Activated naive CD8-positive, alpha-beta T cell treated with anti-CD3 and anti-CD28 coated beads, Interleukin-2, amount 50 U/mL, for 16 hours (primary cell): ENCODE measurements around the gene ADIPOR1.
"Not testable (repeated sequence)": the region's sequence is repeated elsewhere in the genome, so short reads cannot be mapped to it uniquely, and the experiment has no call there.

ENCODE experiments used
- DNase-seq: peaks from one replicate; pipeline ENCODE4 v3.0.0-alpha.2; 2020; ENCODE audit warnings: low read depth, low spot score

The ADIPOR1 gene, protein sequence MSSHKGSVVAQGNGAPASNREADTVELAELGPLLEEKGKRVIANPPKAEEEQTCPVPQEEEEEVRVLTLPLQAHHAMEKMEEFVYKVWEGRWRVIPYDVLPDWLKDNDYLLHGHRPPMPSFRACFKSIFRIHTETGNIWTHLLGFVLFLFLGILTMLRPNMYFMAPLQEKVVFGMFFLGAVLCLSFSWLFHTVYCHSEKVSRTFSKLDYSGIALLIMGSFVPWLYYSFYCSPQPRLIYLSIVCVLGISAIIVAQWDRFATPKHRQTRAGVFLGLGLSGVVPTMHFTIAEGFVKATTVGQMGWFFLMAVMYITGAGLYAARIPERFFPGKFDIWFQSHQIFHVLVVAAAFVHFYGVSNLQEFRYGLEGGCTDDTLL

DNA sequence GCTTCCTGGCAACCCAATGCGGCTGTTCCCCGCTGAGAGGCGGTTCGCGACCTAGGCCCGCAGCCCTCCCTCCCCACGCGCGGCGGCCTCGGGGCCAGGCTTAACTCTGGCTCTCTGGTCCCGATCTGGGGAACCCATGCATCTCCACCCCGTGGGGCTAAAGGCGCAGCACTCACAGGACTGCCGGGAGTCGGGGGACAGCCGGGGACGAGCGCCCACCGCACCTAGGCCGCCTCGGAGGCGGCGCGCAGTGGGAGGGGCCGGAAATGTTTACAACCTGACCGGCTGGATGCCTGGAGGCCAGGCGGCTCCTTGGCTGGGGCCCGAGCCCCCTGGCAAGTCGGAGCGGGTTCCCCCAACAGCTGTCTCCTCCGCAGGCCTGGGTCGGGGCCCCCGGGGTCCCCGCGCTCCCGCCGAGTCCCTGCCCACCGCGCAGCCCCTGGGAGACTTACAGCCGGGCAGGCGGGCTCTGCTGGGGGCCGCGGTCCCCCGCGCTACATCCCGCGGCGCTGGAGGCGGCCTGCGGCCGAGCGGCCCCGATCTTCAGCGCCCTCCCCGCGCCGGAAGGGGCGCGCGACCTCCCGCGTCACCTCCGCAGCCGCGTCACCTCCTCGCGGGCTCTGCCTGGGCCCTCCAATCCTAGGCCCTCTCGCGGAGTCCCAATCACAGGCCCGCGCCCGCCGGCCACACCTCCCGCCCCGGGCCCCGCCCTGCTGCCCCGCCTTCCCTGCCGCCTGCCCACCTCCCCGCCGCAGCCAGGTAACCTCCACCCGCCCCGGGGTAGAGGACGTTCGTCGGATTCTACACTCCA, at the start of gene ADIPOR1:
TSS of gene ADIPOR1 (minus strand) at position 580 of the 811 bp plus-strand sequence. CDS start 7,242 bp downstream, outside the sequence.
- peak; percentile 86 for DNase-seq

DNA sequence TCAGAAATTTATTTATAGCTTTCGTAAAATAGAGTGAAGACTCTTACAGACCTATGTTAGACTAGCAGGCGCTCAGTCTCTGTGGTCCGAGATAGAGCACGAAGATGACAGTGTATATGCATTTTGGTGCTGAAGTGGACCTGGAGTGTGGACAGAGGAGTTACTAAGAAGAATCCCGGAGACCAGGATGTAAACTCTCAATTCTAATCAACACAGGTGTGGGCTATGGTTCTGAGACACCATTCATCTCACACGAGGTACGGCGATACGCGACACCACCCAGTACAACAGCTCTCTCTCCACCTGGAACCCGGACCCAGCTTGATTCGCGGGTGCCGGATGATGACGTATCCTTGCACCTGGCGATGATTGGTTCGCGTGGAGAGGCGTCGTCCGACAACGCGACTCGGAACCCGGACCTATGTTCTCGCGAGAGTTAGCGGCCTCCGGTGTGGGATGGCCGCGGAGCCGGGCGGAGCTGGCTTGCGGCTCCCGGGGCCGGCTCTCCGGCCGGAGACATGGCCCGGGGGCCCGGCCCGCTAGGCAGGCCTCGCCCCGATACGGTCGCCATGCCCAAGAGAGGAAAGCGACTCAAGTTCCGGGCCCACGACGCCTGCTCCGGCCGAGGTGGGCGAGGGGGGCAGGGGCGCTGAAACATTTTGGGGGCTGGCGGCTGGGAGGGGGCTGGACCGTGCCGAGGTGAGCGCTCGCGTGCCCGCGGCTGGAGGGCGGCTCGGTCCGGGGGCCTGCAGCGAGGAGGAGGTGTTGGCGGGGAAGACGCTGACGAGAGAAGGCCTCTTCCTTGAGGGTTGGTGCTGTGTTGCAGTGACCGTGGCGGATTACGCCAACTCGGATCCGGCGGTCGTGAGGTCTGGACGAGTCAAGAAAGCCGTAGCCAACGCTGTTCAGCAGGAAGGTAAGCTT, 49.1 kb upstream of the ADIPOR1 start, which contains the start of gene TMEM183A:
TSS of gene TMEM183A (plus strand) at position 427 of the 924 bp plus-strand sequence. CDS start at position 519, 92 bp downstream.
- peak; percentile 88 for DNase-seq

DNA sequence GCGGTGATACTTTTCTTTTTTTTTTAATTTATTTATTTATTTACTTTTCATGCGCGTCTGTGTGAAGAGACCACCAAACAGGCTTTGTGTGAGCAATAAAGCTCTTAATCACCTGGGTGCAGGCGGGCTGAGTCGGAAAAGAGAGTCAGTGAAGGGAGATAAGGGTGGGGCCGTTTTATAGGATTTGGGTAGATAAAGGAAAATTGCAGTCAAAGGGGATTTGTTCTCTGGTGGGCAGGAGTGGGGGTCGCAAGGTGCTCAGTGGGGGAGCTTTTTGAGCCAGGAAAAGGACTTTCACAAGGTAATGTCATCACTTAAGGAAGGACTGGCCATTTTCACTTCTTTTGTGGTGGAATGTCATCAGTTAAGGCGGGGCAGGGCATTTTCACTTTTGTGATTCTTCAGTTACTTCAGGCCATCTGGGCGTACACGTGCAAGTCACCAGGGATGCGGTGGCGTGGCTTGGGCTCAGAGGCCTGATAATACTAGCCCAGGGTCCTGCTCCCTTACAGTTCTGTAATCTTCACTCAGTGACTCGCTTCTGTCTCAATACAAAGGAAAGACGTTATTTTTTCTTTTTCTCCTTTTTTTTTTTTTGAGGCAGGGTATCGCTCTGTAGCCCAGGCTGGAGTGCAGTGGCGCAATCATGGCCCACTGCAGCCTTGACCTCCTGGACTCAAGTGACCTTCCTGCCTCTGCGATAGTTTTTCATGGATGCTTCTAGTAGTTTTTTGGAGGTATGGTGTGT, 47.5 kb upstream of the ADIPOR1 start:
- not testable (repeated sequence) for DNase-seq

DNA sequence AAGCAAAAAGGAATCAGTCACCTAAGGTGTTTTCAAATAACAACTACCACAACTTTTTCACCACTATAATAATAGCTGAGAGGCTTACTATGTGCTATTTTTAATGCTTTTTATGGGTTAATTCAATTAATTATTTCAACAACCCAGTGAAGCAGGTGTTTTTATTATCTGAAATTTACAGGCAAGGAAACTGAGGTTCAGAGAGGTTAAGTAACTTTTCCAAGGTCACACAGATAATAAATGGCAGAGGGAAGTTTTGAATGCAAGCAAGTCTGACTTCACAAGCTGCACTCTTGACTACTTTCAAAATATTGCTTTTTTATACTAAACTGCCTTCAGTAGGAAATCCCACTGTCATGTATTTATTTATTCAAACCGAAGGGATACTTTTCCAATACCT, 44.8 kb upstream of the ADIPOR1 start:
- DNase-seq, result no peak

DNA sequence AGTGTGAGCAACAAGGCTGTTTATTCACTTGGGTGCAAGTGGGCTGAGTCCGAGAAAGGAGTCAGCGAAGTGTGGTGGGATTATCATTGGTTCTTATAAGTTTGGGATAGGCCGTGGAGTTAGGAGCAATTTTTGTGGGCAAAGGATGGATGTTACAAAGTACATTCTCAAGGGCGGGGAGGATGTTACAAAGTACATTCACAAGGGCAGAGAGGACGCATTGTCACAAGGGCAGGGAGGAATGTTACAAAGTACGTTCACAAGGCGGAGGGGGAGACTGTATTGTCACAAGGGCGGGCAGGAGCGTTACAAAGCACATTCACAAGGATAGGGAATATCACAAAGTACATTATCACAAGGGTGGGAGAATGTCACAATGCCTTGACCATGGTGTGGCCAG, 43.9 kb upstream of the ADIPOR1 start:
- no peak for DNase-seq

DNA sequence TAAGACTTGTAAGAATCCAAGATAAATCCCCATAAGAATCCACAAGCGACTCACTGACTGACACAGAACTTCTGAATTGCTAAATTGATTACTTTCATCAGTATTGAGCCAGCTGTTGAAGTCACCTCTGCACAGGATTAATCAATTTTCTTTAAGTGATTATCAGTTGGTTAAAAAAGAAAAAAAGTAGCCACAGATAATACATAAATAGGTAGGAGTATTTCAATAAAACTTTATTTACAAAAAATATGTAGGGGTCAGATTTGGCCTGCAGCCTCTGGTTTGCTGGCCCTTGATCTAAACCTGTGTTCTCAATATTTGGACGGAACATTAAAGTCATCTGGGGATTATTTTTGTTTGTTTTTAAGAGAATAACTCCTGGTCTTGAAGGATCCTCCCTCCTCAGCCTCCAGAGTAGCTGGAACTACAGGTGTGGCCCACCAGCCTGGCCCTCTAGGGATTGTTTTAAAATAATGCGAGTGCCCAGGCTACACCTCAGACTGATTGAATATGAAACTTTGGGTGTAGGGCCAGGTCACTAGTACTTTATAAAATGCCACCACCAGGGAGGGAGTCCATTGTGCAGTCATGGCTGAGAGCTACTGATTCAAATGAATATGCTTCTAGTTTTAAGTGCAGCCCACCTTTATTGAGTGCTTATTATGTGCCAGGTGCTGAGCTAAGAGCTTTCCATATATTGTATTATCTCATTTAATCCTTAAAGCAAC, 42.3 kb upstream of the ADIPOR1 start:
- no peak for DNase-seq

DNA sequence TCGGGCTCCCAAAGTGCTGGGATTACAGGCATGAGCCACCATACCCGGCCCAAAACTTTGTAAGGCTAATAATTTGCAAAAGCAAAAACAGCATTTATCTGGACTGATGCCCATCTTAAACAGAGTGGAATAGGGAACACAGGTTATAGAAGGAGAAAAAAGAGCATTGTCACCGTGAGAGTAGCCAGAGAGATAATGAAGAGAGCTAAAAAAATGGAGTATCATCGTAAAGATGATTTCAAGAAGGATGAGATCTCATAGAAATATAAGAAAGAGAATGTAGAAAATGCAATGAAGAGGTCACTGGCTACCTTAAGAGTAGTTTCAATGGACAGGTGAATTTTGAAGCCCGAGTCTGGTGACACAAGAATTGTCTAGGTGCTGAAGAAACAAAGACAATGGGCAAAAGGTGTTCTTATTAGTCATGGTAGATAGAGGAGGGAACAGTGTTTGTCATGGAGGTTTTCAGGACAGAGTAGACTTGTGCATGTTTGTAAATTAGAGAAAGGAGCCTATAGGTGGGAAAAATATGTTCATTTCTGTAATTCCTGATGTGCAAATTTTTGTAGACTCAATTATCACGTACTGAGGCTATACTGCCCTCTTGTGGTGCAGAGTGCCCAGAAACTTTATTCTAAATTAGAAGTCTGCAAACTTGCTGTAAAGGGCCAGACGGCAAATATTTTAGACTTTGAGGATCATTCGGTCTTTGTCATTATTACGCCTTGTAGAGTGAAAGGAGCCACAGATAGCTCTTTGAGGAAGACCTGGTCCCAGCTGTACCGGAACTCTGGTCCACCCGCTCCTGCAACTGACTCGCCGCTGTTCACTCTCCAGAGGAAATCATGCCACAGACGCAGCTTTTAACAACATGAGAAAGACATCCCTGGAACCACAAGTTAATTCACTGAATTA, 41.0 kb upstream of the ADIPOR1 start:
- DNase-seq, result peak; percentile 32

DNA sequence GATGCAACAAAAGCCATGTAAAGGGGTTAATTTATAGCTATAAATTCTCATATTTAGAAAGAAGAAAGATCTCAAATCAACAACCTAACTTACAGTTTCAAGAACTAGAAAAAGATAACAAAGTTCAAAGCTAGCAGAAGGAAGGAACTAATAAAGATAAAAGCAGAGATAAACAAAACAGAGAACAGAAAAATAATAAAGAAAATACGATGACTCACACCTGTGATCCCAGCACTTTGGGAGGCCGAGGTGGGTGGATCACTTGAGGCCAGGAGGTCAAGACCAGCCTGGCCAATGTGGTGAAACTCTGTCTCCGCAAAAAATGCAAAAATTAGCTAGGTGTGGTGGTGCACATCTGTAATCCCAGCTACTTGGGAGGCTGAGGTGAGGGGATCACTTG, 36.6 kb upstream of the ADIPOR1 start:
- DNase-seq, result no peak

DNA sequence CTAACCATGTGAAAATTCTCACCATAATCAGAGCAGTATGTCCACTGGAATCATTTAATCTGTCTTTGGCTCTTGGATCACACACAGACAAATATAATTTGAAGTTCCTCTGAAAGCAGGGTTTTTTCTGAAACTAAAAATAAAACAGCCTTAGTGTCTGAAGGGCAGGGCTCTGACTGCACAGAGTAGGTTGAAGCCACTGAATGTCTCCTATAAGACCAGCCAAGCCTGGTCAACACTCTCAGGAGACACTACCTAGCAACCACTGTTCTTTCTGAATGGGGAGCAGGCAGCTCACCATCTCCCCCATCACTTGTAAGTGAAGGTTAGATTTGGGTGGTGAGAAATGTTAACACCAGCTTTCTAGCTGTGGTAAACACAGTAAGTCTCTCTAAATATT, 33.0 kb upstream of the ADIPOR1 start:
- no peak for DNase-seq

DNA sequence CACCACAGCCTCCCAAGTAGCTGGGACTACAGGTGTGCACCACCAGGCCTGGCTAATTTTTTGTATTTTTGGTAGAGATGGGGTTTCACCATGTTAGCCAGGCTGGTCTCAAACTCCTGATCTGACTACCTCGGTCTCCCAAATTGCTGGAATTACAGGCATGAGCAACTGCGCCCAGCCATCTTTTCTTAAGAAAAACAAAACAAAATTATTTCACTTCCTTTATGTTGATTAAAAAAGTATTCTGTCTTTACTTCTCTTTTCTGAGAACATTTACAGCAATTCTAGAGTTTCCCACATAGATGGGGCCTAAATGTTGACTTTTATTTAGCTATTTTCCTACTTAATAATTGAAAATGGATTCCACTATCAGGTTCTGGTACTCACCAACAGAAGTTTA, 31.8 kb upstream of the ADIPOR1 start:
- no peak for DNase-seq

DNA sequence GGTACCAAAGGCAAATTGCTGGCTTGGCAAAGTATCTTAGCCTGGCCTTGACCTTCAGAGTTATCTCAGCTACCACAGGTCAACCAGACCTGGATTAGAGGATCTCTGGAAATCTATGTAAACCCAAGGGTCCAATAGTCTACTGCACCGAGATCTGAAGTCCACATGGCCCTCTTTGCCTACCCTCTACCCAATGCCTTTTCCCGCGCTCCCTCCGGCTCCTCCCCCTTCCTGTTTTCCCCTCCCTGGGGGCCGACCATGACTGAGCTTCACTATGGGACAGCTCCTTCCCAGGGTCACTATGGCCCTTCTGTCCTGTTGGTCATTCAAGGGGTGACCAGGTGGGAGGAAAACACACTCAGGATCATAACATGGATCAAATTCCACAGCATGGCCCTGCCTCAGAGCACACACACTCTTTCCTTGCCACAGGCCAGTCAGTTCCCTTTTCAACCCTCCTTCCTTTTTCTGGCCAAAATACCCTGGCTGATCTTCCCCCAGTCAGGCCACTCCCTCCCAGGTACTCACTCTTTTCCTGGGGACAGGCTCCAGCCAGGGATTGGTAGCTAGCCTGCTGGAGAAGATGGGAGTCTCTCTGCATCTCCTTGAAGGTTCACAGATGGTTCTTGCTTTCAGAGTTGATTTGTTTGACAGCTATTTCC, 29.9 kb upstream of the ADIPOR1 start:
- no peak for DNase-seq

DNA sequence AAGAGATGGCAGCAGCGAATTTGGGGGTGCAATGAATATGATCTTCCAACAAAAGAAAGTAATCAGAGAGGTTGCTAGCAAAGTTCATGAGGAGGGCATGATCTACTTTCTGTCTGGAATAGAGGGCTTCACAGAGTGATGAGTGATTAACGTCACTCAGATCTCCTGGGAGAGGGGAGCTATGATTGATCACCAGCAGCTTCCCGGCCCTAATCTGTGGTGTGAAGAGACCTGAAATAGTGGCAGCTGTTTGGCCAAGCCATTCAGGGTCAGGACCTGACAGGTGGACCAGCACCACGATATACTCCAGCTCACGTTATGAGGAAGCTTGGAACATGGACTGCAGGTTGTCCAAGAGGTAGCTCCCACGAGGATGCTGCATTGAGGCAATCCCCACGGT, 29.1 kb upstream of the ADIPOR1 start:
- no peak for DNase-seq

DNA sequence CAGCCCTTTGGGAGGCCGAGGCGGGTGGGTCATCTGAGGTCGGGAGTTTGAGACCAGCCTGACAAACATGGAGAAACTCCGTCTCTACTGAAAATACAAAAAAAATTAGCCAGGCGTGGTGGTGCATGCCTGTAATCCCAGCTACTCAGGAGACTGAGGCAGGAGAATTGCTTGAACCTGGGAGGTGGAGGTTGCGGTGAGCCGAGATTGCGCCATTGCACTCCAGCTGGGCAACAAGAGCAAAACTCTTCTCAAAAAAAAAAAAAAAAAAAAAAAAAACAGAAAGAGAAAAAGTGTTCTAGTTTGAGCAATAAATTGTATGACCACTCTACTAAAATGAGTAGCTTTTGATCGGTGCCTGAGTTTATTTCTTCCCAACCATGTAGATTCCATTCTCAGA, 28.0 kb upstream of the ADIPOR1 start:
- not testable (repeated sequence) for DNase-seq

DNA sequence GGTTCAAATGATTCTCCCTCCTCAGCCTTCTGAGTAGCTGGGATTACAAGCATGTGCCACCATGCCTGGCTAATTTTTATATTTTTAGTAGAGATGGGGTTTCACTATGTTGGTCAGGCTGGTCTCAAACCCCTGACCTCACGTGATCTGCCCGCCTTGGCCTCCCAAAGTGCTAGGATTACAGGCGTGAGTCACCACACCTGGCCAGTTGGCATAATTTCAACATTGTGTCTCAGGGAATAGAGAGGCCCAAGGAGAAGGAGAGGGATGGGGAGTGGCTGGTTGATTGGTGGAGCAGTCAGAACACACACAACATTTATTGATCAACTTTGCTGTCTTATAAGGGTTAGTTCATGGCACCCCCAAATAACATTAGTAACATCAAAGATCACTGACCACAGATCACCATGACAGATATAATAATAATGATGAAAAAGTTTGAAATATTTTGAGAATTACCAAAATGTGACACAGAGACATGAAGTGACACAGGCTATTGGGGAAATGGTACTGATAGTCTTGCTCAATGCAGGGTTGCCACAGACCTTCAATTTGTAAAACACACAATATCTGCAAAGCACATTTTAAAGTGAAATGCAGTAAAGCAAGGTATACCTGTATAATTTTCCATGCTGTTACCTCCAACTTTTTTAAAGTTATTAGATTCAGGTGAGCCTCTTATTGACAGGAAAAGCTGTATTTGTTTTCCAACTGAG, 24.8 kb upstream of the ADIPOR1 start:
- DNase-seq, result no peak

DNA sequence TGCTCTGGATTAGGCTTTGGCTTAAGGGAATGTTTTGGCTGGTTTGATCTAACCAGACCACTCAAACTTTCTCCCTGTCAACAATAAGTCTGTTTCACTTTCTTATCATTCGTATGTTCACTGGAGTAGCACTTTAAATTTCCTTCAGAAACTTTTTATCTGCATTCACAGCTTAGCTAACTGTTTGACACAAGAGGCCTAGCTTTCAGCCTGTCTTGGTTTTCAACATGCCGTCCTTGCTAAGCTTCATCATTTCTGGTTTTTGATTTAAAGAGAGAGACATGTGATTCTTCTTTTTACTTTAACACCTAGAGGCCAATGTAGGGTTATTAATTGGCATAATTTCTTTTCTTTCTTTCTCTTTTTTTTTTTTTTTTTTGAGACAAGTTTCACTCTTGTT, 23.8 kb upstream of the ADIPOR1 start:
- no peak for DNase-seq

DNA sequence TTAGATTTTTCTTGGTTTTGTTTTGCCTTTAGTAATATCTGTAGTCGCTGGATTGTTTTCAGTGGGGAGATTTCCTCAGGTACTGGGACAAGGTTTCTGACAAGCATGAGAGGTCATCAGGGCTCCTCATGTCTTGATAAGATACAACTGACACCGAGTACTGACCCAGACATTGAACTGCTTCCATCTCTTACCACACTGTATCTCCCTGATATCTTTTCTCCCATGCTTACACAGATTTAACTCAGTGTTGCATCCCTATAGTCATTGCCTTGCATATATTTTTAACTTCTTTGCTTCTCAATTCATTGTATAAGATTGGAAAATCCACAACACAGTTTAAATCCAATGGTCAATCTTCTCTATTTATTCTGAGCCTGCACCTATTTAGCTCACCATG, 21.3 kb upstream of the ADIPOR1 start:
- no peak for DNase-seq

DNA sequence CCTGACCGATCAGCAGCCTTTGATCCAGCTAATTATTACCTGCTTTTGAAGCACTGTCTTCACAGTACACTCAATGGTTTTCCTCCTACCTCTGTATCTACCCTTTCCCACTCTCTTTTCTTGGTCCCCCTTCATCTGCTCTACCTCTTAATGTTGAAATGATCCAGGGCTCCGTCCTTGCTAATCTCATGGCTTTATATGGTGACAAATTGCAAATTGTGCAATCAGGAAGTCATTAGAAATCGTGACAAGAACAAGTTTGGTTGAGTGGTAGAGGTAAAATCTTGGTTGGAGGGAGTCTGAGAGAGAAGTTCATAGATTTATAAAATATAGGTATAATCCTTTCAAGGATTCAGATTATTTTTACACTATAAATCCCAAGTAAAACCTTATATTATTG, 18.5 kb upstream of the ADIPOR1 start:
- DNase-seq, result no peak

DNA sequence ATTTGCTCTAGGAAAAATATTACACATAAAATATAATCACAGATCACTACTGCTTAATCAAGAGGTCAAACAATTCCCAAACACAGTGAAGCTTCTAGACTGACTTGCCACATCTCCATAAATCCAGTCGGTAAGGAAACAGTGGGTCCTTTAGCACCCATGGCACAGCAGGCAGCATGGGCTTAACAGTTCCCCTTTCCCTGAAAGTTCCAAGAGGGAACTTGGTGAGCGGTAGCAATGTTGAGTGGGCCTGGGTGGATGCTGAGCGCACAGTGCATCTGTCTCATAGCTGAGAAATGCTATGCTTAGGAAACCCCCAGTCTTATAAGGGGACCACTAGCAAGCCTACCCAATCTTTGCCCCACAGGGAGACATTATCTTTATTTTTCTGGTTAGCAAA, 16.7 kb upstream of the ADIPOR1 start:
- no peak for DNase-seq
